Ascending aorta (tissue), 2 donors: ENCODE measurements around the gene EMC8. TPM values are rescaled to one million over a fixed set of nuclear protein-coding genes. Genes with fewer than 3 reads are reported as not detected.
A peak's percentile ranks its signal among the peaks of the same experiment; 100 is the strongest.

Experiments
- DNase-seq, 2 donors: peaks; one replicate each; pipeline ENCODE4 v3.0.0-alpha.2; 2019; ENCODE audit warnings: low spot score in 2 of 2
- H3K27ac ChIP-seq, 2 donors: fragments of 200-600 bp; sonication (generic); one replicate each; pipeline ENCODE4 v1.5.1; 2016 to 2017; ENCODE audit warnings: mild to moderate bottlenecking in 1 of 2
- H3K27me3 ChIP-seq: fragments of 200-600 bp; sonication (generic); one replicate; pipeline ENCODE4 v1.5.1; 2017
- H3K36me3 ChIP-seq, 2 donors: fragments of 200-600 bp; sonication (generic); one replicate each; pipeline ENCODE4 v1.5.1; 2016
- H3K4me1 ChIP-seq, 2 donors: fragments of 200-600 bp; sonication (generic); one replicate each; pipeline ENCODE4 v1.5.1; 2016 to 2017; ENCODE audit warnings: mild to moderate bottlenecking in 1 of 2
- H3K4me3 ChIP-seq, 2 donors: fragments of 200-600 bp; sonication (generic); one replicate each; pipeline ENCODE4 v1.5.1; 2016 to 2017; ENCODE audit warnings: mild to moderate bottlenecking in 1 of 2
- H3K9me3 ChIP-seq, 2 donors: fragments of 200-600 bp; sonication (generic); one replicate each; pipeline ENCODE4 v1.5.1; 2016
- intact Hi-C: fragments of 100-400 bp; cut with DNase I; formaldehyde crosslinking; loops from one replicate; pipeline ENCODE4 v1.15.1; 2023
- total RNA-seq: library from RNA; depleted of rRNA; stranded (reverse); fragments of >200 nt; gene quantifications from one replicate; pipeline ENCODE4 v1.1.0, GENCODE V29; 2016
- TF ChIP-seq, protein P1 (sequence below), 3 experiments: fragments of 200-600 bp in 2 of 3; fragments of 450-650 bp in 1 of 3; sonication (generic) in 2 of 3; IDR thresholded peaks; one replicate each; pipeline ENCODE4 v1.5.1; 2016 to 2019; ENCODE audit warnings: antibody characterized with exemption in 3 of 3, mild to moderate bottlenecking in 1 of 3, moderate library complexity in 1 of 3

EMC8 gene
- total RNA-seq, 1 donor from 2014 or later, result 11.9 TPM

DNA sequence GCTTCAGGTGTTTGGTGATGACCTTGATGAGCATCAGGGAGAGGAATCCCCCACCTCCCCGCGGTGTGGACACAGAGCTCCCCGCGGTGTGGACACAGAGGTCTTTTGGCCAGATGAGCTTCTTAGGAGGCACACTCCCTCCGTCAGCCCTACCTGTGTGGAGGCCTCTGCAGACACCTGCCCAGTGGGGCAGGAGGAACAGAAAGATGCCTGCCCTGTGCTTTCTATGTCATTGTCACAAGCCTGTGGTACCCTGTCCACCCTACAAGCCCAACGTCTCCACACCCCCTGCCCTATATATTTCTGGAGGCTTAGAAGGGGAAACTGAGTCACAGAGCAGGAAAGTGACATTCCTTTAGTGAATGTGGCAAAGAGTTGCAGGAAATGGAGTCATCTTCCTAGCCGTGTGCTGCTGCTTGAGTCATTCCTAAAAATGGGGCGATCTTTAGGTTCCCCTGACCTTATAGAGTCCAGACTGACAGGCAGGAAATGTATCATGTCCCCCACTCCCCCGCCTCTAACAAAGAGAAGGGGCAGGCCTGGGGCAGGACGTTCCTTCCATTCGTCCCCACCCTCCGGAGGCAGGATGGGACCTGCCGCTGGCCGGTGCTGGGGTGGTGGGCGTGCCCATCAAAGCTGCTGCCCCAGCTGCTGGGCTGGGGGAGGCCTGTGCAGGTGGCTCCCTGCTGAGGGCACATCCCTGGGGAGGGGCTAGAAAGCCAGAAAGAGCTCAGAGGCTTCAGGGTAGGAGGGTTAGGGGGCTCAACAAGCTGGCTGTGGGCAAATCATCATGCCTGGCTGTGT is 47.4 kb downstream of the EMC8 start:
- peaks cover 8 to 11% of the 10 kb centered on the region in 2 donors for H3K4me1 ChIP-seq
- TF ChIP-seq, protein P1, sequence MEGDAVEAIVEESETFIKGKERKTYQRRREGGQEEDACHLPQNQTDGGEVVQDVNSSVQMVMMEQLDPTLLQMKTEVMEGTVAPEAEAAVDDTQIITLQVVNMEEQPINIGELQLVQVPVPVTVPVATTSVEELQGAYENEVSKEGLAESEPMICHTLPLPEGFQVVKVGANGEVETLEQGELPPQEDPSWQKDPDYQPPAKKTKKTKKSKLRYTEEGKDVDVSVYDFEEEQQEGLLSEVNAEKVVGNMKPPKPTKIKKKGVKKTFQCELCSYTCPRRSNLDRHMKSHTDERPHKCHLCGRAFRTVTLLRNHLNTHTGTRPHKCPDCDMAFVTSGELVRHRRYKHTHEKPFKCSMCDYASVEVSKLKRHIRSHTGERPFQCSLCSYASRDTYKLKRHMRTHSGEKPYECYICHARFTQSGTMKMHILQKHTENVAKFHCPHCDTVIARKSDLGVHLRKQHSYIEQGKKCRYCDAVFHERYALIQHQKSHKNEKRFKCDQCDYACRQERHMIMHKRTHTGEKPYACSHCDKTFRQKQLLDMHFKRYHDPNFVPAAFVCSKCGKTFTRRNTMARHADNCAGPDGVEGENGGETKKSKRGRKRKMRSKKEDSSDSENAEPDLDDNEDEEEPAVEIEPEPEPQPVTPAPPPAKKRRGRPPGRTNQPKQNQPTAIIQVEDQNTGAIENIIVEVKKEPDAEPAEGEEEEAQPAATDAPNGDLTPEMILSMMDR (IDR thresholded peaks at IDR 0.05), result no peak
- DNase-seq, result no peak
- intact Hi-C loops, result no loop called here
- H3K4me3 ChIP-seq, result no peak overlapping the region
- H3K9me3 ChIP-seq, result no peaks in the 10 kb centered on the region
- no peaks in the 10 kb centered on the region for H3K36me3 ChIP-seq
- H3K27me3 ChIP-seq, result peaks cover 7% of the 10 kb centered on the region
- H3K27ac ChIP-seq, result no peak overlapping the region

DNA sequence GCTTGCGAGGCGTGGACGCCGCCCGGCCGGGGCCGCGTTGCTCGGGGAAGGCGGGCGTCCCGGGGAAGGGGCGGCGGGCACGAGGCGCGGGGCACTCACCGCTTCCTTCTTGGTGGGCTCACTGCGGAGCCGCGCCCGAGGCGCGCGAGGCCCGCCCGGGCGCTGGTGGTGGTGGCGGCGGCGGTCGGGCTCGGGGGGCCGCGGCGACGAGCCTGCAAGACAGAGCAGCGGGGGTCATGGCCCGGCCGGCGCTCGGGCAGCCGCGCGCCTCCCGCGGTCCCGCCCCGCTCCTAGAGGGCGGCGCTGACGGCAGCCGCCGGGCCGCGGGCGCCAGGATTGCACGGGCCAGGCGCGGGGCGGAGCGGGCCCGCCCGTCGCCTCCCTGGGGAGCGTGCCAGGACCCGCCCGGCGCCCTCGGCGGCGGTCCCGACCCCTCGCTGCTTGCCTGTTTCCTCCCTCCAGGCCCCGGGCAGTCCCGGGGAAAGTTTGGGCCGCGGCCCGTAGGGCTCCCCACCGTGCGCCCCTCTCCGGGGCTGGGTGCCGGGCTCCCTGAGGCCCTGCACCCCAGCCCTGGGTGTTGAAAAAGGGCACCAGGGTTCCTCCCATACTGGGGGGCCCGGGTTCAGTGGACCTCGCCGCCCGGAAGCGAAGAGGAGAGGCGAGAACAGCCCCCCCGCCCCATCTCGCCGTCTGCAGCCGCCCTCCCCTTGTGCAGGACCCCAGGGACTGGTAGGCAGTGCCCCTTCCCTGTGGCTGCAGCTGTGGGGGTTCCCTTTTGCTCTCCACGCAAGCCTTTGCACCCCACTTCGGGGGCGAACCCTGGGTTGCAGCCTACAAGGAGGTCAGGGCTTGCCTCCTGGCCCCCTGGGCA is 48.3 kb downstream of the EMC8 start, which contains the start of gene C16orf74:
Gene C16orf74 (minus strand): TSS at position 270 of the 871 bp plus-strand sequence. CDS start 15,879 bp downstream, outside the sequence.
- no peak within 1 kb of the TSS for H3K27ac ChIP-seq
- H3K27me3 ChIP-seq, result peaks cover 7% of the 10 kb centered on the region
- intact Hi-C loops, result no loop called here
- H3K36me3 ChIP-seq, result no peaks in the 10 kb centered on the region
- no peak for DNase-seq
- no peaks in the 10 kb centered on the region for H3K9me3 ChIP-seq
- H3K4me3 ChIP-seq, result peak within 1 kb of the TSS; percentile 60 to 76
- TF ChIP-seq, protein P1 (IDR thresholded peaks at IDR 0.05), result no peak
- peaks cover 8 to 11% of the 10 kb centered on the region in 2 donors for H3K4me1 ChIP-seq

DNA sequence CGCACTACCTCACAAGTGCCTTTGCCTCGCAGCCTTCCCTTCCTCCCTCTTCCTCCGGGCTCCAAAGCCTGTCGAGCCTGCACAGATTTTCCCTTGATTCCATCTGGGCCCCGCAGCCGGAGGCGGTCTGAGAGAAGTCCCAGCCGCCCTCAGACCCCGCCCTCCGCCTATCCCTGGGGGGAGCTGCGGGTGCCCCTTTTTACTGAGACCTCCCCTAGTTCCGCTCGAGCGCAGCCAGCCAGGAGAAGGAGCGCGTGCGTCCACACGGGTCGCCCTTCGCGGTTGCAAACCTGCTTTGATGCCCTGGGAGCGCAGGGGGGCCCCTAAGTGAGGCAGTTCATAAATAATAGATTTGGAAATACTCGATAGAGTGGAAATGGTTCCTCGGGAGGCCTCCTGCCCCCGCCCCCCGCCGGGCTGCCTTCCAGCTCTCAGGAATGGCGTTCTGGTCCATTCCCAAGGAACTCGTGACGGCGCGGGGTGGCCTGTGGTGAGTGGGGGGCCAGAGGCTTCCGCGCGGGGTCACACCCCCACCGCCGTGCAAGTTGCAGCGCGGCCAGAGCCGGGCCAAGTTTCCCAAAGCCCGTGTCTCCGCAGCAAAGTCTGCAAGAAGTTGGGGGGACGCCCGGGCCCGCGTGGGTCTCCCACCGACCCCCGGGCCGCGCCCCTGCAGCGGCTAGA is 49.1 kb downstream of the EMC8 start:
- H3K36me3 ChIP-seq, result no peaks in the 10 kb centered on the region
- DNase-seq, result no peak
- H3K4me3 ChIP-seq, result peak overlapping the region; percentile 60 to 76
- intact Hi-C loops, result no loop called here
- no peaks in the 10 kb centered on the region for H3K9me3 ChIP-seq
- peaks cover 8 to 11% of the 10 kb centered on the region in 2 donors for H3K4me1 ChIP-seq
- TF ChIP-seq, protein P1 (IDR thresholded peaks at IDR 0.05), result no peak
- H3K27me3 ChIP-seq, result peaks cover 7% of the 10 kb centered on the region
- no peak overlapping the region for H3K27ac ChIP-seq

DNA sequence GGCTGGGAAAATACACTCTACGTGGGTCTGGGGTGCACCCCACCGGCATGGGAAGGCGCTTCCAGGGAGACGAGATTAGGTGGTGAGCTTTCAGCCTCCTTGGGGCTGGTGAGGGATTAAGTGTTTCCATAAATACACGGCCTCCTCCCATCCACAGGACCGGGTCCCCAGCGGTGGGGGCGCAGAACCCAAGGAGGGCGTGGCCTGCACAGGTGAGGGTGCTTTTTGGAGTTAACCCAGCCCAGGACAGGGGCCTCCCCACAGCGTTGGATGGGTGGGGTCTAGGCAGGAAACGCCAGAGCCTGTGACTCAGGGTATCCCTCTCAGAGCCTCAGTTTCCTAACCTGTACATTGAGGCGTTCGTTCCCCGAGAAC is 49.6 kb downstream of the EMC8 start:
- DNase-seq, result no peak
- TF ChIP-seq, protein P1 (IDR thresholded peaks at IDR 0.05), result no peak
- intact Hi-C loops, result no loop called here
- peaks cover 8 to 11% of the 10 kb centered on the region in 2 donors for H3K4me1 ChIP-seq
- H3K36me3 ChIP-seq, result no peaks in the 10 kb centered on the region
- no peaks in the 10 kb centered on the region for H3K9me3 ChIP-seq
- no peak overlapping the region for H3K27ac ChIP-seq
- peaks cover 7% of the 10 kb centered on the region for H3K27me3 ChIP-seq
- peak overlapping the region; percentile 60 to 76 for H3K4me3 ChIP-seq

DNA sequence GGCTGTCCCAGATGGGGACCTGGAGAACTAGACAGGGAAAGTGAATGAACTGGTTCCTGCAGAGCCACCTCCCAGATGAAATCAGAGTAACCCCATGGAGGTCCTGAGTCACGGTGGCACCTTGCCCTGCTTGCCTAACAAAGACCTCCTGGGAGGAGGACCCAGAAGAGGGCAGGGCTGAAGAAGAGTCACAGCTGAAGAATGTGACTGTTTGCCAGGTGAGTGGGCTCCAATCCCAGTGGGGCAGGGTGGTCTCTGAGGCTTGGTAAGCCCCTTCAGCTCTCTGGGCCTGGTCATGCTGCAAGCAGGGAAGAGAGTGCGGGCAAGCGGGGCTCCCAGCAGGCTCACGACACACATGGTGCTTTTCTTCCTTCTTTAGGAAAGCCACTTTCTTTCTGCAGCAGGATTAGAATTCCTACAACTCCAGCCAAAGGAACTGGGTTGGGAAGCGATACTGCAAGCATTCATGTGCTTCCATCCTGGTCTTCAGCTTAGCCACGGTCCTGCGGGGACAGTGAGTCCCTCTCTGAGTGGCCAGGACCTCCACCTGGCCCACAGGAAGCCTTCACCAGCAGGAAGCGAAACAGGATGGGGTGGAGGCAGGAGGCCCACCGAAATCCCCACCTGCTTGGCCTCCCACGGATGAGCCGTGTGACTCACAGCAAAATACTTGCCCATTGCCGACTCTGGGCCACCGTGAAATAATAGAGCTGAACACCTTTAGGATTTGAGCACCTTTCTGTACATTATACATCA is 52.7 kb downstream of the EMC8 start:
- TF ChIP-seq, protein P1 (IDR thresholded peaks at IDR 0.05), result no peak
- Histone ChIP-seq H3K36me3 (no peaks in the 10 kb centered on the region), H3K9me3 (no peaks in the 10 kb centered on the region), H3K27ac (no peak overlapping the region), H3K4me1 (peaks cover 8 to 11% of the 10 kb centered on the region in 2 donors), H3K4me3 (no peak overlapping the region), H3K27me3 (peaks cover 7% of the 10 kb centered on the region)
- no peak for DNase-seq
- intact Hi-C loops, result no loop called here
